Measurements from ENCODE around the gene GNAS-AS1.

Gene GNAS-AS1

GRCh38 chr20:58816051-58816450 is 34.7 kb downstream of the GNAS-AS1 start:
- no peak overlapping the region for H3K4me3 ChIP-seq (ENCODE audit: low read depth, low read length)
- TF ChIP-seq POLR2A (IDR thresholded peaks at IDR 0.05; ENCODE audit: extremely low read depth, insufficient read length) (no peak), MAX (IDR thresholded peaks at IDR 0.05; ENCODE audit: low read depth, low read length) (no peak), MYC (IDR thresholded peaks at IDR 0.05; ENCODE audit: low read depth, low read length) (no peak), CTCF (IDR thresholded peaks at IDR 0.05; ENCODE audit: low read depth, low read length) (no peak)
- DNase-seq (ENCODE audit: low read depth), result peak; percentile 30

GRCh38 chr20:58815448-58815847 is 35.3 kb downstream of the GNAS-AS1 start:
- DNase-seq (ENCODE audit: low read depth), result peak; percentile 41
- H3K4me3 ChIP-seq (ENCODE audit: low read depth, low read length), result no peak overlapping the region
- no peak for TF ChIP-seq MYC (IDR thresholded peaks at IDR 0.05; ENCODE audit: low read depth, low read length)
- 0 out of 2 replicates have a peak, but pooled peaks have one; percentile 4 for TF ChIP-seq MAX (IDR thresholded peaks at IDR 0.05; ENCODE audit: low read depth, low read length)
- TF ChIP-seq CTCF (IDR thresholded peaks at IDR 0.05; ENCODE audit: low read depth, low read length), result no peak

GRCh38 chr20:58813369-58813768 is 37.3 kb downstream of the GNAS-AS1 start:
- no peak overlapping the region for H3K4me3 ChIP-seq (ENCODE audit: low read depth, low read length)
- no peak for DNase-seq (ENCODE audit: low read depth)
- no peak for TF ChIP-seq POLR2A (IDR thresholded peaks at IDR 0.05; ENCODE audit: extremely low read depth, insufficient read length)
- no peak for TF ChIP-seq MYC (IDR thresholded peaks at IDR 0.05; ENCODE audit: low read depth, low read length)
- no peak for TF ChIP-seq CTCF (IDR thresholded peaks at IDR 0.05; ENCODE audit: low read depth, low read length)
- no peak for TF ChIP-seq MAX (IDR thresholded peaks at IDR 0.05; ENCODE audit: low read depth, low read length)

- DNase-seq (ENCODE audit: low read depth), result no peak
- TF ChIP-seq MYC (IDR thresholded peaks at IDR 0.05; ENCODE audit: low read depth, low read length) (no peak), MAX (IDR thresholded peaks at IDR 0.05; ENCODE audit: low read depth, low read length) (no peak), CTCF (IDR thresholded peaks at IDR 0.05; ENCODE audit: low read depth, low read length) (no peak), POLR2A (IDR thresholded peaks at IDR 0.05; ENCODE audit: extremely low read depth, insufficient read length) (no peak)
- no peak overlapping the region for H3K4me3 ChIP-seq (ENCODE audit: low read depth, low read length)
These were observed 39.4 kb downstream of the GNAS-AS1 start for GRCh38 chr20:58811334-58811733.

- no peak for DNase-seq (ENCODE audit: low read depth)
- H3K4me3 ChIP-seq (ENCODE audit: low read depth, low read length), result peak overlapping the region; percentile 53
- TF ChIP-seq CTCF (IDR thresholded peaks at IDR 0.05; ENCODE audit: low read depth, low read length), result no peak
- TF ChIP-seq MYC (IDR thresholded peaks at IDR 0.05; ENCODE audit: low read depth, low read length), result no peak
- no peak for TF ChIP-seq POLR2A (IDR thresholded peaks at IDR 0.05; ENCODE audit: extremely low read depth, insufficient read length)
- TF ChIP-seq MAX (IDR thresholded peaks at IDR 0.05; ENCODE audit: low read depth, low read length), result no peak
These were observed 39.8 kb downstream of the GNAS-AS1 start for GRCh38 chr20:58810879-58811250.

All from NB4 (cell line).